K562 (cell line): ENCODE results near the gene HEG1. TPM values are rescaled to one million over a fixed set of nuclear protein-coding genes. Genes with fewer than 3 reads are reported as not detected.

Experiments
- ATAC-seq: fragments of 200-7000 bp; cut with Tn5 transposase; 3 replicates; pipeline ENCODE4 v1.9.1; 2020; ENCODE audit warnings: moderate library complexity
- BruUV-seq: library from RNA; stranded (reverse); fragments of 400-500 nt; replicated peaks from 2 replicates; lab custom pipeline; 2021; lab: Mats Ljungman, UMichigan
- CTCF ChIA-PET: fragments of 300-600 bp; formaldehyde crosslinking; extraction: SDS; loops from one replicate; lab custom pipeline; 2021; ENCODE audit warnings: low intra/inter-chr PET ratio; lab: Yijun Ruan, JAX
- POLR2A ChIA-PET: fragments of 300-600, 350-650 bp; sonication (Branson Sonifier 250); formaldehyde crosslinking; extraction: SDS; loops from one replicate; lab custom pipeline; 2021; ENCODE audit warnings: antibody characterized with exemption, inconsistent platforms; lab: Yijun Ruan, JAX
- DNase-seq, 4 experiments: peaks; one replicate each; pipeline versions ENCODE4 v3.0.0 to v3.0.0-alpha.2; 2011 to 2018; ENCODE audit warnings: low spot score in 3 of 4, mixed read lengths in 3 of 4; ENCODE audit errors: extremely low read depth in 1 of 4
- FAIRE-seq: peaks from 2 replicates; lab custom pipeline; 2011; peaks lifted over from hg19 to GRCh38; lab: Jason Lieb, UNC
- H2AFZ ChIP-seq: 2 replicates; pipeline ENCODE4 v1.6.0; 2011; ENCODE audit warnings: low read depth, low read length, control low read depth, inconsistent platforms
- H3K27ac ChIP-seq: fragments of 200-600 bp; 3 replicates; pipeline ENCODE4 v1.8.0; 2011; ENCODE audit warnings: low read depth, mild to moderate bottlenecking, control low read depth, inconsistent platforms, low read length, moderate library complexity, mixed read lengths; ENCODE audit errors: extremely low read depth
- H3K27me3 ChIP-seq, 2 experiments: fragments of 300-600 bp in 1 of 2; 2 replicates in 1 of 2; 3 replicates in 1 of 2; pipeline versions ENCODE4 v1.6.0 to v1.8.0; 2011; ENCODE audit warnings: inconsistent platforms in 2 of 2, low read length in 2 of 2, mild to moderate bottlenecking in 1 of 2, mixed read lengths in 1 of 2, moderate library complexity in 1 of 2; ENCODE audit not compliant: control insufficient read depth in 2 of 2, insufficient read depth in 2 of 2
- H3K36me3 ChIP-seq: fragments of 300-600 bp; 3 replicates; pipeline ENCODE4 v1.8.0; 2011; ENCODE audit warnings: mild to moderate bottlenecking, low read length, inconsistent platforms; ENCODE audit not compliant: control insufficient read depth, insufficient read depth
- H3K4me1 ChIP-seq, 2 experiments: fragments of 200-600 bp in 1 of 2; replicated peaks in 1 of 2; 2 replicates in 1 of 2; 3 replicates in 1 of 2; pipeline versions ENCODE4 v1.5.1 to v1.8.0; 2011; ENCODE audit warnings: inconsistent platforms in 2 of 2, low read length in 2 of 2, mild to moderate bottlenecking in 1 of 2, mixed read lengths in 1 of 2, moderate library complexity in 1 of 2; ENCODE audit not compliant: control insufficient read depth in 2 of 2, insufficient read depth in 2 of 2
- H3K4me2 ChIP-seq: 2 replicates; pipeline ENCODE4 v1.6.1; 2011; ENCODE audit warnings: low read length, control low read depth, inconsistent platforms, mixed read lengths; ENCODE audit not compliant: insufficient read depth
- H3K4me3 ChIP-seq: fragments of 200-600 bp; sonication (generic), shearing (Covaris generic); 2 replicates; pipeline ENCODE4 v1.5.1; 2016; ENCODE audit warnings: control low read depth, inconsistent platforms
- H3K79me2 ChIP-seq: fragments of 200-600 bp; 3 replicates; pipeline ENCODE4 v1.8.0; 2011; ENCODE audit warnings: low read length, inconsistent platforms; ENCODE audit not compliant: control insufficient read depth, insufficient read depth
- H3K9ac ChIP-seq, 2 experiments: 2 replicates each; pipeline versions ENCODE4 v1.6.0 to v1.6.1; 2011; ENCODE audit warnings: low read depth in 2 of 2, low read length in 2 of 2, control low read depth in 1 of 2, inconsistent platforms in 1 of 2, mild to moderate bottlenecking in 1 of 2, mixed read lengths in 1 of 2; ENCODE audit not compliant: insufficient read depth in 1 of 2
- H3K9me1 ChIP-seq: one replicate; pipeline ENCODE4 v1.6.0; 2011; ENCODE audit warnings: inconsistent platforms, mild to moderate bottlenecking, low read length, moderate library complexity; ENCODE audit not compliant: control insufficient read depth, insufficient read depth
- H3K9me3 ChIP-seq: replicated peaks from 2 replicates; pipeline ENCODE4 v1.5.1; 2011; ENCODE audit warnings: low read depth, low read length, inconsistent platforms; ENCODE audit not compliant: control insufficient read depth, insufficient read depth
- H4K20me1 ChIP-seq: replicated peaks from 2 replicates; pipeline ENCODE4 v1.6.1; 2011; ENCODE audit warnings: low read length, inconsistent platforms, mixed read lengths; ENCODE audit not compliant: control insufficient read depth, insufficient read depth
- CBX2 ChIP-seq: fragments of 200-600 bp; sonication (generic); IDR thresholded peaks from one replicate; pipeline ENCODE4 v1.6.1; 2012; ENCODE audit warnings: mild to moderate bottlenecking, low read length, inconsistent platforms; ENCODE audit not compliant: insufficient read depth, poor library complexity, severe bottlenecking
- HMG20B ChIP-seq: fragments of 250-450 bp; sonication (Bioruptor Pico); IDR thresholded peaks from 2 replicates; pipeline ENCODE4 v1.5.0; 2021; ENCODE audit warnings: mild to moderate bottlenecking
- HNRNPL ChIP-seq: fragments of 200-400 bp; formaldehyde crosslinking; IDR thresholded peaks from 2 replicates; pipeline ENCODE4 v1.6.1; 2017; ENCODE audit warnings: low read depth, mild to moderate bottlenecking, low read length
- TCFL5 ChIP-seq: fragments of 250-450 bp; sonication (Bioruptor Pico); conservative IDR thresholded peaks from 2 replicates; pipeline ENCODE4 v1.6.1; 2021; ENCODE audit warnings: mild to moderate bottlenecking, moderate library complexity, matching md5 sums
- ZNF184 ChIP-seq: sonication (generic); formaldehyde crosslinking; IDR thresholded peaks from 2 replicates; pipeline ENCODE4 v1.5.0; 2020; ENCODE audit warnings: missing genetic modification reagents
- WGBS: fragments of 100-300 bp; shearing (Covaris generic); methylation state at CpG from one replicate; pipeline ENCODE4 v1.1.6; 2016; ENCODE audit warnings: low coverage, mixed read lengths; ENCODE audit not compliant: insufficient coverage; ENCODE audit errors: missing lambda C conversion rate; 5-methylcytosine and 5-hydroxymethylcytosine counted together
- in situ Hi-C: fragments of 300-500 bp; cut with MboI; formaldehyde crosslinking; loops from 4 replicates; pipeline ENCODE4 v1.15.0; 2018; ENCODE audit warnings: inconsistent platforms, mixed read lengths
- intact Hi-C: fragments of 100-400 bp; cut with micrococcal nuclease; formaldehyde crosslinking; loops from 2 replicates; pipeline ENCODE4 v1.14.2; 2022
- polyA plus RNA-seq, 8 experiments: library from polyadenylated mRNA; depleted of rRNA in 4 of 8; stranded (reverse) in 5 of 8; unstranded in 3 of 8; fragments of >200 nt; fragmentation: Nextera tagmentation in 2 of 8; fragmentation: Illumina TruSeq in 1 of 8; extraction: Ambion mirVana in 2 of 8; extraction: Trizol in 1 of 8; gene quantifications; 2 replicates each; pipeline versions ENCODE4 v1.2.1 to v1.2.3, GENCODE V29; 2011 to 2014; ENCODE audit warnings: inconsistent platforms in 1 of 8, missing spikeins in 1 of 8
- total RNA-seq, 7 experiments: library from RNA; depleted of rRNA in 6 of 7; stranded (reverse); fragments of >200 nt in 6 of 7; fragmentation: Illumina TruSeq in 2 of 7; extraction: Trizol in 2 of 7; gene quantifications; 2 replicates each; pipeline versions ENCODE4 v1.2.1 to v1.2.3, GENCODE V29; 2011 to 2021; ENCODE audit warnings: low replicate concordance in 1 of 7
- TF ChIP-seq, protein P1 (sequence below), 2 experiments: fragments of 250-450 bp in 1 of 2; fragments of 450-650 bp in 1 of 2; sonication (Bioruptor Pico) in 1 of 2; IDR thresholded peaks; 2 replicates each; pipeline versions ENCODE4 v1.6.1 to v1.8.0; 2016 to 2021; ENCODE audit warnings: mild to moderate bottlenecking in 2 of 2, moderate library complexity in 2 of 2, missing compliant biosample characterization in 1 of 2, missing genetic modification characterization in 1 of 2
- TF ChIP-seq, protein P2 (sequence below): sonication (generic); formaldehyde crosslinking; IDR thresholded peaks from 2 replicates; pipeline ENCODE4 v1.8.1; 2022; ENCODE audit warnings: missing genetic modification reagents
- TF ChIP-seq, protein P3 (sequence below): fragments of 150-350 bp; IDR thresholded peaks from 2 replicates; pipeline ENCODE4 v1.6.1; 2014; ENCODE audit warnings: low read depth, mild to moderate bottlenecking, low read length, borderline replicate concordance

HEG1 gene
- total and polyA plus RNA-seq, 9 of the 15 experiments (the other 6 are each of a cell fraction or from before 2014, with no cell fraction given): 0.24 TPM; not detected in 8

DNA sequence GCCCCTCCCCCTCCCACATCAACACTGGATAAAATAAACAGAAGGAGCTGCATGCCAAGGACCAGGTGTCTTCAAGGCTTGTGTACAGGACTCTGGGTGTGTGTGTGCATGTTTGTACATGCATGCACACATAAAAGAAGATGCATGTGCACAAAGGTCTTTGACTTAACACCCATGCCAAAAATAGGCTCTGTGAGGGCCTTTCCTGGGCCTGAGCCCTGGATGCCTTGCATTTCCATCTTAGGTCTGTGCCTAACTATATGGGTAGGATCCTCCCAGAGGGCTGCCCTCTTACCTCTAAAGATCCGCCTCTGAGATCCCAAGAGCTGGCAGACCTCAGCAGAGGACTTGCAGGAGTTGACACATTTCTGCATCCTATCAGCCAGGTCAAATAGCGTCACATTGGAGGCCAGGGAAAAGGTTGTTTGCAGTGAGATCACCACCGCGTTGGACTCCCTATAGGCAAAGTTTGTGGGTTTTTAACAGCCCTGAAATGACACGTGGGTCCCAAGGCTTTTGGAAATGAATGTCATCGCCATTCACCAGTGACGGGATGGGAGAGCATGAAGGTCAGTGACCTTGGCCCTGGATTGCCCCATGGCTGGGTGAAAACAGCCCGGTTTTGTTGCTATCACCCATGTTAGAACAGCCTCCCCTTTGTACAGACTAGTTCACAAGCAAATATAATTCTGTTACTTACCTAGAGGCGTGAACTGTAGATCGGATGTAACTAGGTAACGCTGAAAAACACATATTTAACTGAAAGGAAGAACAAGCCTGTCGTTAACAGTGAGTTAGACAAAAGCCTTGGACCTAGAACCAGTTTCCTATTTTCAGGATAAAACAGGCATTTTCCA is 54.0 kb downstream of the HEG1 start (continued):
- TF ChIP-seq, protein P1, sequence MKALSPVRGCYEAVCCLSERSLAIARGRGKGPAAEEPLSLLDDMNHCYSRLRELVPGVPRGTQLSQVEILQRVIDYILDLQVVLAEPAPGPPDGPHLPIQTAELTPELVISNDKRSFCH (CRISPR knock-in tag; IDR thresholded peaks at IDR 0.05): no peak
- TF ChIP-seq, protein P1 (tag; IDR thresholded peaks at IDR 0.05): no peak
- TF ChIP-seq HMG20B: no peak
- TF ChIP-seq, protein P2, sequence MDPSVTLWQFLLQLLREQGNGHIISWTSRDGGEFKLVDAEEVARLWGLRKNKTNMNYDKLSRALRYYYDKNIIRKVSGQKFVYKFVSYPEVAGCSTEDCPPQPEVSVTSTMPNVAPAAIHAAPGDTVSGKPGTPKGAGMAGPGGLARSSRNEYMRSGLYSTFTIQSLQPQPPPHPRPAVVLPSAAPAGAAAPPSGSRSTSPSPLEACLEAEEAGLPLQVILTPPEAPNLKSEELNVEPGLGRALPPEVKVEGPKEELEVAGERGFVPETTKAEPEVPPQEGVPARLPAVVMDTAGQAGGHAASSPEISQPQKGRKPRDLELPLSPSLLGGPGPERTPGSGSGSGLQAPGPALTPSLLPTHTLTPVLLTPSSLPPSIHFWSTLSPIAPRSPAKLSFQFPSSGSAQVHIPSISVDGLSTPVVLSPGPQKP: no peak
- TF ChIP-seq TCFL5: no peak
- TF ChIP-seq, all 486 proteins: peak for 0

DNA sequence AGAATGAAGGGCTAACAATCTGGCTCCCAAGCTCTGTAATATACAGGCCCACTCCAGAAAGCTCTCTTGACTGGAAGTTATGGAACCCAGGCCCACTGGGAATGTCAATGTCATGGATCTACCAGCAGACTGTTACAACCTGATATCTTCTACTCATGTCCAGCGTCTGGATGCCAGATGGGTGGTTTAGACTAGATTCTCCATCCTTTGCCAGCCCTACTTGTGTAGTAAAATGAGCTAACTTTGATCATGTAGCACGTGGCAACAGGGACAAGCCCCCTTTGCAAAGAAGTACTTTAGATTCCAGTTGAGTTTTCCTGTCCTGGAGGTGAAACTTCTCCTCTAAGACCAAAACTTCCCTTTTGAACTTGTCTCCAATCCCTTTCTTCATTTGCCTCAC is 55.1 kb downstream of the HEG1 start:
- POLR2A ChIA-PET: no interaction called here

More for the DNA sequence above, 55.1 kb downstream of the HEG1 start:
- Histone ChIP-seq H3K27me3 (peaks cover 22 to 45% of the 10 kb centered on the region in 2 experiments), H3K9me1 (no peaks in the 10 kb centered on the region), H2AFZ (no peak overlapping the region), H4K20me1 (no peaks in the 10 kb centered on the region), H3K9ac (no peak overlapping the region), H3K27ac (no peak overlapping the region), H3K9me3 (no peaks in the 10 kb centered on the region), H3K4me2 (no peak overlapping the region), H3K79me2 (no peaks in the 10 kb centered on the region), H3K4me3 (no peak overlapping the region), H3K36me3 (no peaks in the 10 kb centered on the region), H3K4me1 (no peaks in the 10 kb centered on the region)
- DNase-seq (no peak), ATAC-seq (no peak), FAIRE-seq (no peak)
- TF ChIP-seq, protein P3, sequence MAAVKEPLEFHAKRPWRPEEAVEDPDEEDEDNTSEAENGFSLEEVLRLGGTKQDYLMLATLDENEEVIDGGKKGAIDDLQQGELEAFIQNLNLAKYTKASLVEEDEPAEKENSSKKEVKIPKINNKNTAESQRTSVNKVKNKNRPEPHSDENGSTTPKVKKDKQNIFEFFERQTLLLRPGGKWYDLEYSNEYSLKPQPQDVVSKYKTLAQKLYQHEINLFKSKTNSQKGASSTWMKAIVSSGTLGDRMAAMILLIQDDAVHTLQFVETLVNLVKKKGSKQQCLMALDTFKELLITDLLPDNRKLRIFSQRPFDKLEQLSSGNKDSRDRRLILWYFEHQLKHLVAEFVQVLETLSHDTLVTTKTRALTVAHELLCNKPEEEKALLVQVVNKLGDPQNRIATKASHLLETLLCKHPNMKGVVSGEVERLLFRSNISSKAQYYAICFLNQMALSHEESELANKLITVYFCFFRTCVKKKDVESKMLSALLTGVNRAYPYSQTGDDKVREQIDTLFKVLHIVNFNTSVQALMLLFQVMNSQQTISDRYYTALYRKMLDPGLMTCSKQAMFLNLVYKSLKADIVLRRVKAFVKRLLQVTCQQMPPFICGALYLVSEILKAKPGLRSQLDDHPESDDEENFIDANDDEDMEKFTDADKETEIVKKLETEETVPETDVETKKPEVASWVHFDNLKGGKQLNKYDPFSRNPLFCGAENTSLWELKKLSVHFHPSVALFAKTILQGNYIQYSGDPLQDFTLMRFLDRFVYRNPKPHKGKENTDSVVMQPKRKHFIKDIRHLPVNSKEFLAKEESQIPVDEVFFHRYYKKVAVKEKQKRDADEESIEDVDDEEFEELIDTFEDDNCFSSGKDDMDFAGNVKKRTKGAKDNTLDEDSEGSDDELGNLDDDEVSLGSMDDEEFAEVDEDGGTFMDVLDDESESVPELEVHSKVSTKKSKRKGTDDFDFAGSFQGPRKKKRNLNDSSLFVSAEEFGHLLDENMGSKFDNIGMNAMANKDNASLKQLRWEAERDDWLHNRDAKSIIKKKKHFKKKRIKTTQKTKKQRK: no peak
- TF ChIP-seq CBX2: no peak
- TF ChIP-seq ZNF184 (CRISPR knock-in tag): no peak
- no peak for TF ChIP-seq HNRNPL
- 0% methylated on average over 2 of the region's 2 CpGs for WGBS
- intact Hi-C loops (no loop called here), in situ Hi-C loops (no loop called here)
- CTCF ChIA-PET: no interaction called here
- BruUV-seq: no TSS peak
